Tibial artery (tissue), 4 donors: ENCODE data around the gene COX19.

Experiments
- DNase-seq, 2 donors: peaks; one replicate each; pipeline ENCODE4 v3.0.0-alpha.2; 2019
- H3K27ac ChIP-seq, 2 donors: fragments of 200-600 bp; sonication (generic) in 1 of 2; 1 replicate in 1 of 2; 2 replicates in 1 of 2; pipeline ENCODE4 v1.5.1; 2018 to 2019; ENCODE audit warnings: mild to moderate bottlenecking in 1 of 2
- H3K27me3 ChIP-seq, 2 donors: fragments of 200-600 bp; sonication (generic) in 1 of 2; one replicate each; pipeline versions ENCODE4 v1.5.1 to v1.6.0; 2016 to 2019
- H3K36me3 ChIP-seq, 3 donors: fragments of 200-600 bp; sonication (generic) in 2 of 3; one replicate each; pipeline ENCODE4 v1.5.1; 2016 to 2019; ENCODE audit warnings: mild to moderate bottlenecking in 2 of 3
- H3K4me1 ChIP-seq, 4 donors: fragments of 200-600 bp; sonication (generic) in 2 of 4; 1 replicate in 3 of 4; 2 replicates in 1 of 4; pipeline ENCODE4 v1.5.1; 2016 to 2019
- H3K4me3 ChIP-seq, 2 donors: fragments of 200-600 bp; sonication (generic) in 1 of 2; 1 replicate in 1 of 2; 2 replicates in 1 of 2; pipeline ENCODE4 v1.5.1; 2018 to 2019; ENCODE audit warnings: mild to moderate bottlenecking in 2 of 2
- H3K9me3 ChIP-seq, 3 donors: fragments of 200-600 bp; sonication (generic) in 1 of 3; one replicate each; pipeline ENCODE4 v1.5.1; 2016 to 2019
- intact Hi-C: fragments of 100-400 bp; cut with DNase I; formaldehyde crosslinking; loops from one replicate; pipeline ENCODE4 v1.15.0; 2023; ENCODE audit warnings: low total_unique reads
- TF ChIP-seq, protein P1 (sequence below), 2 experiments: fragments of 200-600 bp in 1 of 2; fragments of 450-650 bp in 1 of 2; IDR thresholded peaks; one replicate each; pipeline ENCODE4 v1.5.1; 2017 to 2019; ENCODE audit warnings: antibody characterized with exemption in 2 of 2, mild to moderate bottlenecking in 1 of 2, moderate library complexity in 1 of 2

Gene COX19

DNA sequence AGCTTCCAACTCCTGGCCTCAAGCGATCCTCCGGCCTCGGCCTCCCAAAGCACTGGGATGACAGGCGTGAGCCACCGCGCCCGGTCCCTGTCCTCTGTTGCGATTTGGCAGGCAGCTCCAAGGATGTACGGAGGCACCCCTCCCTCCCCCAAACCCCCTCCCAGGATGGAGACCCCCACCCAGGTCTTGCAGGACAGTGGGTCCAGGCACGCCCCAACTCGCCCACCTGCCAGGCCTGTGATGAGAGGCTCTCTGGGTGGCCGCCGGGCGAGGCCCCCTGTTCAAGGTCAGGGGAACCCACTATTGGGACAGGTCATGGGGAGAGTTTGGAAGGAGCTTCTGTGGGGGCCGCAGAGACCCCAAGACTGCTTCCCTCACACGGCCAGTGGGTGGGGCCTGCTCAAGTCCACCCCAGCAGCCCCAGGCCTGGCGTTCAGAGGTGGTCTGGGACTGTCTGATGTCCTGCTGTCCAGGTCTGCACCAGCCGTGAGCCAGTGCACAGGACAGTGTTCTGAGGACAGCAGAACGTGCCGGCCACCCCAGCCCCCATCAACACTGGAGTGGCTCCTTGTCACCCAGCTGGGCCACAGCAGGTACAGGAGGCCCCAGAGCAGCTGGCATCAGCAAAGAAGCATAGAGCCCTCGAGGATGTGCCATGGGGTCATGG, 23.3 kb downstream of the COX19 start:
- Histone ChIP-seq H3K4me1 (peaks cover 6 to 25% (median 20%) of the 10 kb centered on the region in 4 donors), H3K27me3 (peaks cover 0 to 4% of the 10 kb centered on the region in 2 donors), H3K4me3 (no peak overlapping the region), H3K36me3 (no peaks in the 10 kb centered on the region), H3K9me3 (no peaks in the 10 kb centered on the region), H3K27ac (no peak overlapping the region)
- intact Hi-C loops = no loop called here
- TF ChIP-seq, protein P1, sequence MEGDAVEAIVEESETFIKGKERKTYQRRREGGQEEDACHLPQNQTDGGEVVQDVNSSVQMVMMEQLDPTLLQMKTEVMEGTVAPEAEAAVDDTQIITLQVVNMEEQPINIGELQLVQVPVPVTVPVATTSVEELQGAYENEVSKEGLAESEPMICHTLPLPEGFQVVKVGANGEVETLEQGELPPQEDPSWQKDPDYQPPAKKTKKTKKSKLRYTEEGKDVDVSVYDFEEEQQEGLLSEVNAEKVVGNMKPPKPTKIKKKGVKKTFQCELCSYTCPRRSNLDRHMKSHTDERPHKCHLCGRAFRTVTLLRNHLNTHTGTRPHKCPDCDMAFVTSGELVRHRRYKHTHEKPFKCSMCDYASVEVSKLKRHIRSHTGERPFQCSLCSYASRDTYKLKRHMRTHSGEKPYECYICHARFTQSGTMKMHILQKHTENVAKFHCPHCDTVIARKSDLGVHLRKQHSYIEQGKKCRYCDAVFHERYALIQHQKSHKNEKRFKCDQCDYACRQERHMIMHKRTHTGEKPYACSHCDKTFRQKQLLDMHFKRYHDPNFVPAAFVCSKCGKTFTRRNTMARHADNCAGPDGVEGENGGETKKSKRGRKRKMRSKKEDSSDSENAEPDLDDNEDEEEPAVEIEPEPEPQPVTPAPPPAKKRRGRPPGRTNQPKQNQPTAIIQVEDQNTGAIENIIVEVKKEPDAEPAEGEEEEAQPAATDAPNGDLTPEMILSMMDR (IDR thresholded peaks at IDR 0.05) = no peak
- peak in 1 of 2 donors; percentile 61 for DNase-seq

DNA sequence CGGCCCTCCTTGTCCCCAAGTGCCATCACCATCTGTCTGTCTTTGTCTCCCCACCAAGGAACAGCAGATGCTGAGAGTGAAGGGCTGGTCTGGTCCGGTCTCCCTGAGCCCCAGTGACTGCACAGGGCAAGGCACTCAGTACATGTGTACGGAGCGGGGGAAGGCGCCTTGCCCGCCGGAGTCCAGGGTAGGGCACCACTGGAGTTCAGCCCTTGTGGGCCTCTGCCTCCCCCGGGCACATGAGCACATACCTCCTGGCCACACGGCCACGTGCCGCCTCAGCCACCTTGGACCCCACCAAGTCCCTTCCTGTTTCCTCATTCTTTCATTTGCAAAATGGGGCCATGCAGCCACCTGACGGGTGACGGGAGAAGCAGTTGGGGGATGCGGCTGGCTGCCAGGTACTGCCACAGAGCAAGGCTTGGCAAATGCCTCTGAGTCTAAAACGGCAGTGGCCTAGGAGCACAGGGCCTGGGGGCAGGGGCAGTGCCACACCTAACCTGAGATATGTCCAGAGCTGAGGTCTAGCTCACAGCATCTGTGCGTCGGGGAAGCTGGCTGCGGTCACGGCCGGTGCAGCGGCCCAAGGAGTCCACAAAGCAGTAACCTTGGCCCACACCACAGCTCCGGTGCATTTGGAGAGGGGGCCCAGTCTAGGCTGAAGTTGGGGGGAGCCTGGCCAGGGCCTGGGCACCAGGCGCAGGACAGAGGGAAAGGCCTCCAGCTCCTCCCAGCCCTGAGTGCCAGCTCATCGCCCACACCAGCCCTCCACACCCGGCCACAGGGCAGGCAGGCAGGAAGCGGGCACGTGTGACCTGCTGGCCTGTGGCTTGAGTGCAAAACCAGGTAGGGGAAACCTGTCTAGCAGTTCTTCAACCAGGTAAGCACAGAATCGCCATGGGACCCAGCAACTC, 26.1 kb downstream of the COX19 start:
- H3K4me1 ChIP-seq = peaks cover 6 to 19% (median 12%) of the 10 kb centered on the region in 4 donors
- TF ChIP-seq, protein P1 (IDR thresholded peaks at IDR 0.05) = no peak
- intact Hi-C loops = no loop called here
- H3K27ac ChIP-seq = no peak overlapping the region
- H3K27me3 ChIP-seq = no peaks in the 10 kb centered on the region
- no peak overlapping the region for H3K4me3 ChIP-seq
- H3K36me3 ChIP-seq = no peaks in the 10 kb centered on the region
- no peaks in the 10 kb centered on the region for H3K9me3 ChIP-seq
- peak in 1 of 2 donors; percentile 48 for DNase-seq

DNA sequence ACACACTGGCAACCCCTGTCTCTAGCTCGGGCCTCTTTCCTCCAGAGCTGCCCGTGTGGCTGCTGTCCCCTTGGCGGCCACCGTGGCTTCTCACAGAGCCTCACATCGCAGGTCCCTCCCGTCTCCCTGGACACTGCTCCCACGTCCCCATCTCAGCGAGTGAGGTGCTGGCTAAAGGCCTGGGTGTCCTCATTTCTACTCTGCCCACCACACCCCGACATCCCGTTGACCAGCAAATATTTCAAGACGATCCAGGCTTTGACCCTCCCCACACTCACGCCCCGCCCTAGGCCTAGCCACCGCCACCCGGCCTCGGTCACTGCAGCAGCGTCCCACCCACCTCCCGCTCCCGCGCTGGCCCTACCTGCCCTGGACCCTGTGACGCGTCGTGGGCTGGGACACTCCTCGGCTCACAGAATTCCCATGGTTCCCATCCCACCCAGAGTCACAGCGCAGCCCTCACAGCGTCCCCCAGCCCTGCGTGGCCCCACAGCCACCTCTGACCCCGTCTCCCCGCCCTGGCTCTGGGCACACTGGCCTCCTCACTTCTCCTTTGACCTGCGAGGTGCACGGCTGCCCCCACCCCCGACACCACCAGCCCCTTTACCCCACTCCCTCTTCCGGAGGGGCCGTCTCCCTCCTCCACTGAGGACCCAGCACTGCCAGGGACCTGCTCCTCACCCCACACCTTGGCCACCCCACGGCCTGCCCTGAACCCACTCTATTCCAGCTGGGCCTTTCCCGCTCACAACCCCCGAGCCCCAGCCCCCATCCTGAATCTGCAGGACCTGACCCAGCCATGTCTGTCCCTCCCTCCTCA, 27.7 kb downstream of the COX19 start:
- H3K27ac ChIP-seq = no peak overlapping the region
- intact Hi-C loops = no loop called here
- H3K27me3 ChIP-seq = no peaks in the 10 kb centered on the region
- no peak overlapping the region for H3K4me3 ChIP-seq
- H3K9me3 ChIP-seq = no peaks in the 10 kb centered on the region
- peaks cover 0 to 4% (median 0%) of the 10 kb centered on the region in 4 donors for H3K4me1 ChIP-seq
- DNase-seq = peak in 1 of 2 donors; percentile 59
- TF ChIP-seq, protein P1 (IDR thresholded peaks at IDR 0.05) = no peak
- H3K36me3 ChIP-seq = no peaks in the 10 kb centered on the region

DNA sequence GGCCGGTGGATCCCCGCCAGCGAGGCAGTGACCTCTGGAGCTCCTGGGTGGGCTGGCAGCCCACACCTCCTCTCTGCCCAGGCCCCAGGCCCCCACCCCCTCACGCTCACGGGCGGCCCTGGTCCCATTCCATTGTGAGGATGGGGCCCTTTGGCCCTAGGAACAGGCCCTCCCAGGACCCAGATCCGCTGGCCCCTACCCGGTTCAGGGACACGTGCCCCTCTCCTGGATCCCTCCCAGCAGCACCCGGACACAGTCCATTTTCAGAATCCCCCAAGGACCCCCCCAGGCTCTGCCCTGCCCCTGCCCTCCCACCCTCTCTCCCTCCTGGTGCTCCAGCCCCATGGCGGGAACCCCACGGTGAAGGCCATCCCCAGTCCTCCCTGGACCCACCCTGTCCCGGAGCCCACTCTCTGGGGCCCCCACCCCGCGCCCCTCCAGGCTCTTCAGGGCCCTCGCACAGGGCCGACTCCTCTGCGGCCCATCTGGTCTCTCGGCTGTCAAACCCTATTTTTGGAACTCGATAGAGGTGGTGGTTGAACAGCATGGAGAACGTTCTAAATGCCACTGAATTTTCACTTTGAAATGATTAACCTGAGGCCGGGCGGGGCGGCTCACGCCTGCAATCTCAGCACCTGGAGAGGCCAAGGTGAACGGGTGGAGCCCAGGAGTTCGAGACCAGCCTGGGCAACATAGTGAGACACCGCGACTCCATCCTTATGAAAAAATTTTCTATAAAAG, 28.9 kb downstream of the COX19 start:
- intact Hi-C loops = no loop called here
- no peak overlapping the region for H3K27ac ChIP-seq
- TF ChIP-seq, protein P1 (IDR thresholded peaks at IDR 0.05) = no peak
- no peak for DNase-seq
- no peaks in the 10 kb centered on the region for H3K27me3 ChIP-seq
- H3K4me1 ChIP-seq = peaks cover 0 to 3% (median 0%) of the 10 kb centered on the region in 4 donors
- H3K9me3 ChIP-seq = no peaks in the 10 kb centered on the region
- H3K4me3 ChIP-seq = no peak overlapping the region
- no peaks in the 10 kb centered on the region for H3K36me3 ChIP-seq
